ENCODE data around the gene KRT37.
"Not testable (repeated sequence)": the region's sequence is repeated elsewhere in the genome, so short reads cannot be mapped to it uniquely, and the experiment has no call there.

The KRT37 gene

DNA sequence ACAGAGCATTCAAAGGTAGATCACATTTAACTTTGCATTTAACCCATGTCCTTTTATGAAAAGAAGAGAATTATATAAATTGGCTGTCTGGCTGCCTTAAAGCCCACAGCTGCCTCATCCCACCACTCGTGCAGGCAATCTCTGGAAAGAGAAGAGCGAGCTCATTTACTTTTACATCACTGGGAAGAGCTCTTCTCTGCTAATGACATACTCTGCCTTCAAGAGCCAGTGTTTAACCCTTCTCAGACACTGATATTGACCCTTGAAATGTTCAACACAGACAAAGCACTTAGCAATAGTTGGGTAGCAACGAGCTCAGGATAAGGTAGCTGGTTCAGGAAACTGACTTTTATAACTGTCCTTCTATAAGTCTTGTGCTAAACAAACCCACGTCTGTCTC lies 9.6 kb upstream of the KRT37 start:
- DNase-seq = no peak

DNA sequence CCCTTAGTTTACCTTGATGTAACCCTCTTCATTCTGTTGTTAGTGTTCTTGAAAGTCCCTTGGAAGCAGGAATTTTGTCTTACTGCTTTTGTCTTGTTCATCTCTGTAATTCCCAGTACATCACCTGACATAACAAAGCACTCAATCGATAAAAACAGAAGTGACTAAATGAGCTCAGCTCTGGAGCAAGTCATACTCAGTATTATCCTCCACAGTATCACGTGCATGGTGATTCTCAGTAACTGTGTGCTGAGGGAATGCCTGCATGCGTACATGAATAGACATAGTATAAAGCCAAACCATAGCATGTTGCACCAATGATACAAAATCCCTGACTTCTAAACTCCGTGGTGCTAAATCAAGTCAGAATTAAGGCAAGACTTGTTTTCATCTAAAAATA lies 9.2 kb upstream of the KRT37 start:
- no peak for DNase-seq

DNA sequence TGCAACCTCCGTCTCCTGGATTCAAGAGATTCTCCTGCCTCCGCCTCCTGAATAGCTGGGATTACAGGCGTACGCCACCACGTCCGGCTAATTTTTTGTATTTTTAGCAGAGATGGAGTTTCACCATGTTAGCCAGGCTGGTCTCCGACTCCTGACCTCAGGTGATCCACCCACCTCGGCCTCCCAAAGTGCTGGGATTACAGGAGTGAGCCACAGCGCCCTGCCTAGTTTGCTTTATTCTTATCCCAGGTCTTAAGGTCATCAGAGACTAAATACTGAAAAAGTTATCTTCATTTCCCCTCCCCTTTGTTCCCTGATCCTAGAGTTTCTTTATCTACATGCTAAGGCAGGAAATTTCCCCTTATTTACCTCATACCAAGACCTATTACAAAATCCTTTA lies 6.0 kb upstream of the KRT37 start:
- not testable (repeated sequence) for DNase-seq

DNA sequence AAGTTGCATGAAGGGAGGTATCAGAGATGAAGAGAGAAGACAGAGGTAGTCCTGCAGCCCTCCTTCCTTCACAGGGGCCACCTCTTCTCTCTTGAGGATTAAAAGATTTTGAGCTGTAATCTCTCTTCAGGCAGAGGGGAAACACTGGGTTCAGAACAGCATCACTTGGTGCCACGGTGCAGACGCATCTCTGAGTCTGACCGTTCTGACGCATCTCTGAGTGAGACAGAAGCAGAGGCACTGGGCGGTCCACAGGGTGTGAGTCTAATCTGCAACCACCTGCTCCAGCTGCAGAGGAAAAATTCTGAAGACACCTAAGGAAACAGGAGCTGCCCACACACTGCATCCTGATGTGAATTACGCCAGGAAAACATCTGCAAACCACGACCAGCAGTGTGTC lies 5.3 kb upstream of the KRT37 start:
- DNase-seq = no peak

DNA sequence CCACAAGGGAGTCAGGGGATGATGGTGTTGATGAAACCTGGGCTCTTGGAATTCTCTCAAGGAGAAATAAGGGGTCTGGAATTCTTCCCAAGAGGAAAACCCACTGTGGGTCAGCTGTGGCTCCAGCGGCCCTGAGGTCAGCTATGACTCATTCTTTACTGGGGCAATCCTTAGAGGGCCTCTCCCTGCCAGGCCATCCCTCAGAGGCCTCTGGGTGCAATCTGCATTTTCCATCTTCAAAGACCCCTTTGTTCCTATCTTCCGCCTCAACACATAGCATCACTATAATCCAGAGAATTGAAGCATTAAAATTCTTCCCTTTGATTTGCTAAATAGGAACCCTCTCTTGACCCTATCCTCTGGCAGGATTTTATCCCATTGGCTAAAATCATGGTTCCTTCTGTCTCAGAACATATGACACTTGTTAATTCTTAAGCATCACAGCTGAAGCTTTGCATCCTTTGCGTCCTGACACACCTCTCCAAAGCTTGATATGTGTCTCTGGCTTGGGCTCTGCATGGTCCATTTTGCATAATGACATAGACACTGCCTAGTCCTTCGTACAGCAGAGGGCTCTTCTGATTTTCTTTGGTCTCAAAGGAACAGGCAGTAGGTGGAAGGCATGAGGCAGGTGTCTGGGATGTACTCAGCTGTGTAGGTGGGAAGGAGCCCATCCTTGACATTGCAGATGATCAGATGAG lies 4.4 kb upstream of the KRT37 start:
- no peak for DNase-seq

DNA sequence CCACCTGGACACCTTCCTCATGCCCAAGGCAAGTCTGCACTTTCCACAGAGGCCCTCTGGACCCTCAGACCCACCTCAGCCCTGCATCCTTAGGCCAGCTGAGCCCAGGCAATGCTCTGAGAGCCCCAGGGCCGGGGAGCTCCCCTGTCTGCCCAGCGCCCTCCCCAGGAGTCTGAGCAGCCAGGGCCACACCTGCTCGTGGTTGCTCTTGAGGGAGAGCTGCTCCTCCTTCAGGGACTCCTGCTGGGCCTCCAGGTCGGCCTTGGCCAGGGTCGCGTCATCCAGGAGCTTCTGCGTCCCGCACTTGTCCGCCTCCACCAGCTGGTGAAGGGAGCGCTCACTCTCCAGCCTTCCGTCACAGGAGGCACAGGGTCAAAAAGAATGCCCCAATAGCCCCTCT lies 1.8 kb downstream of the KRT37 start:
- DNase-seq = not testable (repeated sequence)

DNA sequence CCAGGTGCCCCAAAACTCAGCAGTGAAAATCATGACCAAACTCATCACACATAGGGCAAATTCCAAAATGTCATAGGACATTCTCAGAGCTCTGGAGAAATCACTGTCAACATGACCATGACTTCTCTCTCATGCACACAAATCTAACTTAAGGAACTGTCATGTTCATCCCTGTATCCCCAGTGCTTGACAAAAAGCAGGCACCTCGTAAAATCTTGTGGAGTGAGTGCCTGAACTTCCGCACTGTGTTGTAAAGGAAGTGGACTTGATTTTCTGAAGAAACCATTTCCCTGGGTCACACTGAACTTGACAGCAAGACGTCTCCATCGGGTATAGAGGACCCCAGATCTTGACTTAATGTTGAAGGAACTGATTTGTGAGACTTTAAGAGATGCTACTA lies 2.8 kb downstream of the KRT37 start:
- DNase-seq = no peak

DNA sequence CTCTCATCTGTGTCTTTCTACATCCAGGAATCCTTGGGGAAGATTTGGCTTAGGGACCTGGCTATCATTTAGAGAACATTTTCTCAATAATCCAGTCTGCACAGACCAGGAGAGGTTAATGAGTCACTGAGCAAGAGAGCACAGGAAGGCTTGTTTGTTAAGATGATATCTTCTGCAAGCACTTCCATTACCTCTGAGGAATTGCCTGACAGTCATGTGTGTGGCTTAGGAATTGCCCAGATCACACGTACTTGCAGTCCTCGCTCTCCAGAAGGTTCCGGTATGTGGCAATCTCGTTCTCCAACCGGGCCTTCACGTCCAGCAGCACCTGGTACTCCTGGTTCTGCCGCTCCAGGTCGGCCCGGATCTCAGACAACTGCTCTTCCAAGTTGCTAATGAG lies 3.3 kb downstream of the KRT37 start:
- DNase-seq = no peak

DNA sequence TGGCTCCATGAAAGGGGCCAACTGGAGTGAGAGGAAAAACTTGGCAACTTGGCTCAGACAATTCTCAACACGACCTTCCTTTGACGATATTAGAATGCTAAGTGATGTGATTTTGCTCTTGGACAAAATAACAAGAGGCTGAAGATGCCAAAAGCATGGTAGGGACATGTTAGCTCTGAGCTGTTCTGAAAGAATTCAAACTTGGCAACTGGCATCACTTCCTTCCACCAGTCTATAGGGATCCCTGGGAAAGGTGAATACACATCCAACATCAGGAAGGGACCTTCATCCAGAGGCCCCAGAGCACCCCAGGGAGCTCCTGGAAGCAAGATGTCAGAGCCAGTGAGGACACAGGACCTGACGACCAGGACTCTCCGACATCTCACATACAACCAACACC lies 4.3 kb downstream of the KRT37 start:
- DNase-seq = no peak

DNA sequence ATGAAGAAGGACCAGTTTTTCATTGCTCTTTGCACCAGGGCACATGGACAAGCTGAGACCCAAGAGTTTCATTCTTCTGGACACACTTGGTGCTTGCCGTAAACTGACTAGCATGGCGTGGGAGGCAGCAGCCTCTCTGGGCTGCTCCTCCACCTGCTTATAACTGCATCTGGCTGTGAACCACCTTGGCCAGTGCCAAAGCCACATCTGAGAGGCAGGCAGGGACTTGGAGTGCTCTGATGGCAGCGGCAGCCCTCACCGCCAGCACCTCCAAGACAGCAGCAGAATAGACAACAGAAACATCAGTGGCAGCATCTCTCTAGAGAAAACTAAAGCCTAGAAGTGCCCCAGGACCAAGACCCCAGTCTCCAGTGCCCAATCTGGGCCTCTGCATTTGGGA lies 4.7 kb downstream of the KRT37 start:
- no peak for DNase-seq

DNA sequence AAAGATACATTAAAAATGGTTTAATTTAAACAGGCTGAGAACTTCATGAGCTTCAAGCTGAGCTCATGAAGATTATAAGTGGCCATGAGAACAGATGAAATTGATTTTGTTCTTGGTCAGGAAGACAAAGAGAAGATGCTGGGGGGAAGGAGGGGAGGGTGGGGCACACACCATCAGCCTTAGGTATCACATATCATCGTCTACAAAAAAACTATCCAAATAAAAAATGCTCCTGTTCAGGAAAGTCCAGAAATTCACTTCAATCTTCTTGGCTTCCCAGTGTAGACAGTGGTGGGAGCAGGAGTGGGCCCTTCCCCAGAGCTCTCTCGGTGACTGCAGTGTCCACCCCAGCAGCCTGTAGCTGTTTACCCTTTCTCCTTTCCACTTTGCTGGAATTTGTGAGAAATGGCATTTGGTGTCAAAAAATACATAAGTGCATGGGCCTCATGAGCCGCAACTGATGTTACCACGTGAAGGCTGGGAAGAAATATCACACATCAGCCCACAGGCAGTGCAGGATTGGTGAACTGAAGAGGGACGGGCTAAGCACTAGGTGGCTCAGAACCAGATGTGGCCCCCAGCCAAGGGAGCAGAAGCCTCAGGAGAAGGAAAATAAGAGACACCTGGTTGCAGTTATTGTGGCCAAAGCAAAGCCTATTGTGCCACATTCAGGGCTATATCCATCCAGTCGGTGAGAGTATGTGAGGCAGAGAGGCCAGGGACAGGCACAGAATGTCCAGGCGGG lies 6.1 kb downstream of the KRT37 start:
- no peak for DNase-seq

DNA sequence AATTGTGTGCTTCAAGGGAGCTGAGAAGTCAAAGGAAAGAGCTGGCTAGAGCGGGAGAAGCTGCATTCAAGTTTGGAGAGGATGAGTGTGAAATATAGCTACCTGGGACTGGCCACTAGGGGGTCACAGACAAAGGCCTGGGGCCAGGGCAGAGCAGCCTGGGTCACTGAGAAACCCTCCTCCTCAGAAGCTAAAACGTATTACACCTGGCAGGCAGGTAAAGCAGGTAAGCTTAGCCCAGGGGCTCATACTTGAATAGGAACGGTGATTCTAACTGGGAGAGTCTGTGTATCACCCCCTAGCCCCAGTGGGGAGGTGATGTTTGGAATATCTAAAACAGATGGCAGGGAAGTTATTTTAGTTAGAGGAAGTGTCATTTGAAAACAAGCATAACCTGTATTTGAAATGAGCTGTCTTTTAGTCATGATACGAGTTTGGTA lies 6.8 kb downstream of the KRT37 start:
- no peak for DNase-seq

DNA sequence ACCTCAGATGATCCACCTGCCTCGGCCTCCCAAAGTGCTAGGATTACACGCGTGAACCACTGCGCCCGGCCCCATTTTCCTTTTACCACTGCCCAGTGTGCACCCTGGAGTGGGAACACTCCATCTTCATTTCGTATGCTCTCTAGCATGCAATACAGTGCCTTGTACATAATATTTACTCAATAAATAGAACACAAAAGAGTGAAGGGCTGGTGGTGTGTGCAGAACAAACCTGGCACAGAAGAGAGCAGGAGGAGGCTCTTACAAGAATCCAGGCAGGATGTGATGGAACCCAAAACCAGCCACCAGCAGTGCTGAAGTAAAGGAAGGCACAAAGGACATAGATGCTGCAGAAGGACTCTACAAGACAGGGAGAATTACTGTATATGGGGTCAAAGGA lies 7.3 kb downstream of the KRT37 start:
- no peak for DNase-seq

DNA sequence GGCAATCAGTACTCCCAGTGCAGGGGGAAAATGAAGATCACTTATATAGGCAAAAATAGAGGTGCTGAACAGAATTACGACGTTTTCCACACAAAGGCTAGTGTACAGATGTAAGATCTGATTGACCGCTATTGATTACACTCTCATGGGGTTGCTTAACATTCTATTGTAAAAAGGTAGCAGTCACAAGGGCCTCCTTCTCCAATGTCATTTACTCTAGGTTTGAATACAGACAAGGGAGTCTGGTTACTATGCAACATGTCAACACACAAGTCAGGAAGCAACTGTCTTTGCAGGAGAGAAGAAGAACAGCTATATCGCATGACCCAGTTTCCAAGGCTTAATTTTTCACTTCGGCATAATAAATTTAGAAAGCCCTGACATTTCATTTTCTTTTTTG lies 7.9 kb downstream of the KRT37 start:
- DNase-seq = no peak

DNA sequence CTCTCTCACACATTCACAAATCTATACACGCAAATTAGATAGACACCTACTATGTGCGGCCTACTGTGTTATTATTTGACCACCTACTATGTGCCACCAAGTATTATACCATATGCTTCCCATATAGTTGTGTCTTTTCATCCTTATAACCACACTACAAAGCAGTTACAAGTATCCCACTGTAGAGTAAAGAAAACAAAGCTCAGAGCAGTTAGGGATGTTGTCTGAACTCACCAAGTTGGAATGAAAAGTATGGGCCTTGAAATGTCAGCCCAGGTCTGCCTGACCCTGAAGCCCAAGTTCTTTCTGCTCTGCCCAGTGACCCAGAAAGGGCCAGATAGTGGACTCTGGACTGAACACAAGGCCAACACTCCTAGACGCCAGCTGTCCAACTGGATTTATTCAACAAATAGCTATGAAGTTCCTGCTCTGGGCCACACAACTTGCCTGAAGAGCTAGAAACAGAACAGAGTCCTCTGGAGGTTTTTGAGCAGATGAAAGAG lies 8.5 kb downstream of the KRT37 start:
- DNase-seq = no peak

DNA sequence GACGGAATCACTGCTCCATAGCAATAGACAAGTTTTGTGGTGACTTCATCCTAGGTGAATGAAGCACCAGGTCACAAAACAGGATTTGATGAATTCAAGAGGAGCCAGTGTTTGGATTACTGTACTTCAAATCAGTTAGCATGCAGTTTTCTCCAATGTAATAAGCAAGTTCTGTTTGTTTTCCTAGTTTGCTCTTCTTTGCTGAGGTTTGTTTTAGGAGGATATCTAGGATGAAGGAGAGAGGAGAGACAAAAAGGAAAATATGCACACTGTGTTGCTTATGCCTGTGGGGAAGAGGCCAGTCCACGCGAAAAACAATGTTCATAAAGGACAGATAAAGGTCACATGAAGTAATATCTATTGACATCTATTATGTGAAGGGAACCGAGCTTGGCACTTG lies 9.0 kb downstream of the KRT37 start:
- no peak for DNase-seq

DNA sequence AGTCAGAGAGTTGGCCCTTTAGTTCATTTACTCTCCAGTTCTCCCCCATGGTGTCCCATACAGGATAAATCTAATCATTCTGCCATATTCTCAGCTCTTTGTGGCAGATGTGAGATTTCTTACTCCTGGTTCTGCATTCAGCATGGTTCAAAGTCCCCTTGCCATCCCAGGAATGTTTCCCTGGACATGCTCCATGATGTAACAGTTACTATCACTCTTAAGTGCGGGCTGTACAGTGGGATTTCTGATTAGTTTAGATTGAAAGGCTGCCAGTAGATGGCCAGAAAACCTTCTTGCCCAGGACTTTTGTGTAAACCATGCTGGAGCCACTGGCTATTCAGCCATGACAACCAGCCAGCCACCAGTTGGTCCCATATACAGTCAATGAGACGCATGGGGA lies 10.4 kb downstream of the KRT37 start:
- no peak for DNase-seq

DNA sequence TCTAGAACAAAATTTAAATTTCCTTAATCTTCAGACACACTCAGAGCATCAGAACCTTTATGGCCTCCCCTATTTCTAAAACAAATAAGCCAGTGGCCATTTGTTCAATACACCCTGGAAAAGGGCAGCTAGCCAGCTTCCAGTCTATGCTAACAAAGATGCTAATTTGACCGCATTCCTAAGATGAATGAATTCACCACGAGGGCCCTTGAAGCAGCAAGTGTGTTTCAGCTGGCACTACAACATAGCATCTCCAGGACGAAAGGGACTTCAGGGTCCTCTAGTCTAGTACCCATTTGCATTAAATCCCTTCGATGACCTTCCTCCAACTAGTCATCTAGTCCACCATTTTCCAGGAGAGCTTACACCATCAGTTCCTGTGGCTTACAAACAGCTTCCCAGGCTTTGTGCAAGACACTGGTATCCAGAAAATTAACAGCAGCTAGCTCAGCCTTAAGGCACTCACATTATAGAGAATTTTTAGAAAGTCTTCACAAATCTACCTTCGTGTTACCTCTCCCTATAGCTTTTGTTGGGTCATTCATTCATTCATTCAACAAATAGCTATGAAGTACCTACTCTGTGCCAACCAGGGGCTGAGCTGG lies 10.9 kb downstream of the KRT37 start:
- no peak for DNase-seq

DNA sequence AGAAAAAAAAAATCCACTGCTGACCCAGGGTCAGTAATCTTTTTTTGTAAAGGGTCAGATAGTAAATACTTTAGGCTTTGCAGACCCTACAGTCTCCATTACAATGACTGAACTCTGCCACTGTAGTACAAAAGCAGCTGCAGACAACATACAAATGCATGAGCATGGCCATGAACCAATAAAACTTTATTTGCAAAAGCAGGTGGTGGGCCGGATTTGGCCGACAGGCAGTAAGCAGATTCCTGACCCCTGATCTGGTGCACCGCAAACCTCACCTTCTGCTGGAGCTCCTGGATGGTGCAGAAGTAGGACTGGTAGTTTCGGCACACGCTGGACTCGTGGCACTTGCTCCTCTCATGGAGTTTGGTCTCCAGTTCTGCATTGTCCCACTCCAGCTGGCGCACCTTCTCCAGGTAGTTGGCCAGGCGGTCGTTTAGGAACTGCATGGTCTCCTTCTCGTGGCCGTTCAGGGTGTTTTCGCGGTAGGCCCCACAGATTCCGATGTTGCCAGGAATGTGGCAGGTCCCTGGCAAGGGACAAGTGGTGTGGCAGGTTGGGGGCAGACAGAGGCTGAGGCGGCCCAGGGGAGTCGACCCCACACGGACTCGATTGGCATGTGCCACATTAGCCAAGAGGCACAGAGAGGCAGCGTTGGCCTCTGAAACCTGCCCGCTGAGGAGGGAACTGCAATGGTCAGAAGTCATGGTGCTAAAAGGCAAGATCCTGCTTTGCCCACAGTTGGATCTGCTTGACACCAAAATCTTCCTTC lies 13.1 kb downstream of the KRT37 start:
- DNase-seq = no peak

DNA sequence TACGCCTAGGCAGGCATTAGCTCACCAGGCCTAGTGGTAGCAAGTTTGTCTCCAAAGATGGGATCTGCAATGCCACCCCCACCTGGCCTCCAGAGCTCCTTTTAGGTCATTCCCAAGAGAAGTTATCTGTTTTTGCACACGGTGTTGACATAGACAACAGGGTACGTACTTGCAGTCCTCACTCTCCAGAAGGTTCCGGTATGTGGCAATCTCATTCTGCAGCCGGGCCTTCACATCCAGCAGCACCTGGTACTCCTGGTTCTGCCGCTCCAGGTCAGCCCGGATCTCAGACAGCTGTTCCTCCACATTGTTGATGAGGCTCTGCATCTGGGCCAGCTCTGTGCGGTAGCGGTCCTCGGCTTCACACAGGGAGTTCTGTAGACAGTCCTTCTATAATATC lies 17.2 kb downstream of the KRT37 start:
- no peak for DNase-seq

DNA sequence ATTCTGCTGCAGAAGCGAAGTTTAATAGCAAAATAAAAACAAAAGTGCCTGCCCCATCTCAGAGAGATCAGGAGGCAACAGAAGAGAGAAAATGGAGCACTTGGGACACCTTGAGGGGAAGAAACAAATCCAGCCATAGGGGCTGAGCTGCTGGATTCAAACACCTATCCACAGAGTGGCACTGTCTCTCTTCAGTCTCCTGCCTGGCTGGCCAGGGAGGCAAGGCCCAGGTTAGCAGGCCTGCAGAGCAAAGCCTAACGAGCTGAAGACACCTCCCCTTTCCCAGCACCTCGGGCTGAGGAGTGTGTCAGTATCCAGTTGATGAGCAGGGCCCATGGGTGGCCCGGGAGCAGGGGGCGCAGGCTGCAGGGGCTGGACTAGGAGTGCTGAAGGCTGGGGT lies 18.2 kb downstream of the KRT37 start:
- DNase-seq = no peak

DNA sequence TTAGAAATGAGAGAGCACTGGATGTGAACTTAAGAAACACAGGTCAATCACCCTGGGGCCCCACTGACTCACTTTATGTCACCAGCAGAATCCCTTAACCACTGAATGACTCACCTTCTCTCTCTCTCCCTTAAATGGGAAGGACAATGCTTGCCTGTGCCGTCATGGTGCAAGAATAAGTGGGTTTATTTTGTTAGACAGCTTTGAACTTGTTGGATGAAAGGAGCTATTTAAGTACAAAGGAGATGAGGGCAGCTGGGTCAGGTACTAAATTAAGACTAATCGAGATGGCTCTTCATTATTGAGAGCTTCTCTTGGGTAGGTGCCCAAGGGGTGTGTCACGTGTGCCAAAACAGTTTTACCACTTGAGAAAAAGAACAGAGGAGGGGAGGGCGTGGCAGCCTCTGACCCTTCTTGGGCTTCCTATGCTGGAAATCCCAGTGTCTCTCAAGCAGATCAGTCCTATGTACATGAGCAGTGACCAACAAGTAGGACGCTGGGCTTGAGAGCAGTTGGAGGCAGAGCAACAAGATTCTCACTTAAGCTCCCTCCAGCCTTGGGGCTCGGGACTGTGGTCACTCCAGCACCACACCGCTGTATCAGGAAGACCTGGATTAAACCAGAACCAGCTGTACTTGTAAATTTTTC lies 20.2 kb downstream of the KRT37 start:
- DNase-seq = peak; percentile 76
